Stimulated activated CD8-positive, alpha-beta memory T cell treated with anti-CD3 and anti-CD28 coated beads, Interleukin-7, amount 100 ng/mL, for 4 hours (primary cell): ENCODE results near the gene CFAP221.

ENCODE experiments used
- DNase-seq, 2 donors: peaks; one replicate each; pipeline ENCODE4 v3.0.0-alpha.2; 2020; ENCODE audit warnings: low read depth in 2 of 2

The CFAP221 gene

GRCh38 chr2:119680457-119681202 is 136.4 kb downstream of the CFAP221 start:
- no peak for DNase-seq

GRCh38 chr2:119681203-119681867 is 137.1 kb downstream of the CFAP221 start:
- DNase-seq, result no peak

GRCh38 chr2:119681868-119682220 is 137.6 kb downstream of the CFAP221 start:
- DNase-seq, result no peak

- no peak for DNase-seq
Measured at GRCh38 chr2:119682578-119682977, 138.3 kb downstream of the CFAP221 start.

- DNase-seq, result no peak
Measured at GRCh38 chr2:119683074-119683712, 138.9 kb downstream of the CFAP221 start.

GRCh38 chr2:119683713-119684443 is 139.6 kb downstream of the CFAP221 start:
- DNase-seq, result no peak

GRCh38 chr2:119684518-119684917 is 140.3 kb downstream of the CFAP221 start:
- no peak for DNase-seq

GRCh38 chr2:119688616-119689015 is 144.4 kb downstream of the CFAP221 start:
- no peak for DNase-seq

- no peak for DNase-seq
Measured at GRCh38 chr2:119689218-119689617, 145.0 kb downstream of the CFAP221 start.

- DNase-seq, result no peak
Measured at GRCh38 chr2:119691189-119691588, 146.9 kb downstream of the CFAP221 start.

GRCh38 chr2:119691651-119692245 is 147.5 kb downstream of the CFAP221 start:
- no peak for DNase-seq

- no peak for DNase-seq
Measured at GRCh38 chr2:119692310-119692709, 148.1 kb downstream of the CFAP221 start.

GRCh38 chr2:119692954-119693353 is 148.7 kb downstream of the CFAP221 start:
- DNase-seq, result no peak

- DNase-seq, result no peak
Measured at GRCh38 chr2:119693567-119693966, 149.3 kb downstream of the CFAP221 start.

- no peak for DNase-seq
Measured at GRCh38 chr2:119693967-119694366, 149.7 kb downstream of the CFAP221 start.

GRCh38 chr2:119694470-119694844 is 150.2 kb downstream of the CFAP221 start:
- DNase-seq, result no peak

- no peak for DNase-seq
Measured at GRCh38 chr2:119694845-119695521, 150.7 kb downstream of the CFAP221 start.

GRCh38 chr2:119696005-119696404 is 151.8 kb downstream of the CFAP221 start:
- no peak for DNase-seq

GRCh38 chr2:119696494-119697030 is 152.3 kb downstream of the CFAP221 start:
- no peak for DNase-seq

GRCh38 chr2:119697290-119698020 is 153.2 kb downstream of the CFAP221 start:
- no peak for DNase-seq
